Stimulated activated naive CD8-positive, alpha-beta T cell treated with anti-CD3 and anti-CD28 coated beads, Interleukin-15, Interleukin-2, amounts not matched to agents 100 ng/mL and 50 ng/mL, for 24 hours (primary cell): ENCODE data around the gene CFAP20DC.
A peak's percentile ranks its signal among the peaks of the same experiment; 100 is the strongest.
"Not testable (repeated sequence)": the region's sequence is repeated elsewhere in the genome, so short reads cannot be mapped to it uniquely, and the experiment has no call there.

Experiments used
- H3K27ac Mint-ChIP-seq: one replicate; pipeline ENCODE4 v1.8.0; 2021; ENCODE audit warnings: mild to moderate bottlenecking, mixed read lengths
- H3K27me3 Mint-ChIP-seq: one replicate; pipeline ENCODE4 v1.8.0; 2021; ENCODE audit warnings: mixed read lengths
- H3K36me3 Mint-ChIP-seq: one replicate; pipeline ENCODE4 v1.8.0; 2021; ENCODE audit warnings: low read depth, mixed read lengths
- H3K4me1 Mint-ChIP-seq: one replicate; pipeline ENCODE4 v1.8.0; 2021; ENCODE audit warnings: low read depth, mixed read lengths
- H3K4me3 Mint-ChIP-seq: one replicate; pipeline ENCODE4 v1.8.0; 2021; ENCODE audit warnings: mild to moderate bottlenecking, mixed read lengths
- H3K9me3 Mint-ChIP-seq: one replicate; pipeline ENCODE4 v1.8.0; 2021; ENCODE audit warnings: mixed read lengths

The CFAP20DC gene

GRCh38 chr3:58962040-58962651, 87.7 kb downstream of the CFAP20DC start:
- Mint-ChIP-seq H3K9me3 (no peaks in the 10 kb centered on the region), H3K4me1 (no peaks in the 10 kb centered on the region), H3K4me3 (no peak overlapping the region), H3K27ac (no peak overlapping the region), H3K36me3 (no peaks in the 10 kb centered on the region), H3K27me3 (no peaks in the 10 kb centered on the region)

GRCh38 chr3:58955308-58955707, 94.5 kb downstream of the CFAP20DC start:
- no peaks in the 10 kb centered on the region for H3K36me3 Mint-ChIP-seq
- no peaks in the 10 kb centered on the region for H3K9me3 Mint-ChIP-seq
- H3K27me3 Mint-ChIP-seq = no peaks in the 10 kb centered on the region
- H3K4me3 Mint-ChIP-seq = no peak overlapping the region
- H3K27ac Mint-ChIP-seq = no peak overlapping the region
- H3K4me1 Mint-ChIP-seq = no peaks in the 10 kb centered on the region

DNA sequence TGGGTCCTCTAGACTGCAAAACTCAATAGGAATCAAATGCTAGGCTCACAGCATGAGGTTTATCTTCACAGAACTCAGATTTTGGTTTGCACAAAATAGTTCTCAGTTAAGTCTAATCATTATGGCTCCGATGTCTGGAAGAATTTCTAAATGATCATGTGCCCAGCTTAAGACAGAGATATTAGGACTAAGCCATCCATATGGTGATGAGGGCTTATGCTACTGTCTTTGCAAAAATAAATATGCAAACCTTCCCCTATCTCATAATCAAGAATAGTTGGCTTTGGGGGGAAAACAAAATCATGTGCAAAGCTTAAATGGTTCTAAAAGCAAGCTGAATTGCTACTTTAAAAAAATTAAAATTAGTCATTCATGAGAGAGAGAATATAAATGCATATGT, 96.5 kb downstream of the CFAP20DC start:
- Mint-ChIP-seq H3K9me3 (no peaks in the 10 kb centered on the region), H3K36me3 (no peaks in the 10 kb centered on the region), H3K4me1 (peaks cover 2% of the 10 kb centered on the region), H3K4me3 (no peak overlapping the region), H3K27me3 (no peaks in the 10 kb centered on the region), H3K27ac (no peak overlapping the region)

GRCh38 chr3:58952128-58952917, 97.5 kb downstream of the CFAP20DC start:
- Mint-ChIP-seq H3K36me3 (no peaks in the 10 kb centered on the region), H3K27ac (no peak overlapping the region), H3K9me3 (no peaks in the 10 kb centered on the region), H3K27me3 (no peaks in the 10 kb centered on the region), H3K4me3 (no peak overlapping the region), H3K4me1 (peaks cover 5% of the 10 kb centered on the region)

DNA sequence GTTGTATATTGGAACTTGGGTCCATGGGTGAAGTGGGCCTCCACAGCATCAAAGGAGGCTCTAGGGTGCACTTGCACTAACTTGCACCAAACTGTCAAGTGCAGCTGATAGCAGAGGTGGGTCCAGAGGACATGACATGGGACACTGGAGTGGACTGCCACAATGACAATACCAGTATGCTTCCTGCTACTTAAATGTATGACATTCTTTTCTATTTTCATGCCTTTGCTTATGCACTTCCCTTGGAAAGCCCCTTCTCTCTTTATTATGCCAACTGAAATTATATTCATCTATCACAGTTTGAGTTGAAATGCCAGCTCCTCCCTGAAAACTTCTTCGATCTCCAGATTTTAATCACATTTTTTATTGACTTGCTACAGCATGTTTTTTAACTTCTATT, 101.8 kb downstream of the CFAP20DC start:
- no peaks in the 10 kb centered on the region for H3K36me3 Mint-ChIP-seq
- H3K9me3 Mint-ChIP-seq = peaks cover 4% of the 10 kb centered on the region
- H3K27ac Mint-ChIP-seq = no peak overlapping the region
- peaks cover 5% of the 10 kb centered on the region for H3K4me1 Mint-ChIP-seq
- no peak overlapping the region for H3K4me3 Mint-ChIP-seq
- H3K27me3 Mint-ChIP-seq = no peaks in the 10 kb centered on the region

DNA sequence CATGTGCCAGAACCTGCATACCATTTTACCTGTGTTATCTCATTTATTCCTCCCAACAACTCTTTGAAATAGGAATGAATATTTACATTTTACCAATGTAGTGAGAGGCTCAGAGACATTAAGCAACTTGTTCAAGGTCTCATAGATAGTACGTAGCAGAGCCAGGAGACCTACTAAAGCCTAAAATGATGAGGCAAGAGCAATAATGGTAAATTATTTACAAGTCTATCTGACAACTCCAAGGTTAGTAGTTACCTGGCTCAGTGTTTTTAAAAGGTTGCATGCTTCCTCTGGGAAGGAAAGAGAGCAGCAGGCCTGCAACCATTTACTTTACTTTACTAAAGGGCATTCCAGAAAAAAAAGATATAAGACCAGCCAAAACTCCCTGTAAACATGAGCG, 103.0 kb downstream of the CFAP20DC start:
- no peak overlapping the region for H3K4me3 Mint-ChIP-seq
- H3K36me3 Mint-ChIP-seq = no peaks in the 10 kb centered on the region
- H3K27ac Mint-ChIP-seq = no peak overlapping the region
- peaks cover 4% of the 10 kb centered on the region for H3K9me3 Mint-ChIP-seq
- H3K4me1 Mint-ChIP-seq = peaks cover 5% of the 10 kb centered on the region
- no peaks in the 10 kb centered on the region for H3K27me3 Mint-ChIP-seq

DNA sequence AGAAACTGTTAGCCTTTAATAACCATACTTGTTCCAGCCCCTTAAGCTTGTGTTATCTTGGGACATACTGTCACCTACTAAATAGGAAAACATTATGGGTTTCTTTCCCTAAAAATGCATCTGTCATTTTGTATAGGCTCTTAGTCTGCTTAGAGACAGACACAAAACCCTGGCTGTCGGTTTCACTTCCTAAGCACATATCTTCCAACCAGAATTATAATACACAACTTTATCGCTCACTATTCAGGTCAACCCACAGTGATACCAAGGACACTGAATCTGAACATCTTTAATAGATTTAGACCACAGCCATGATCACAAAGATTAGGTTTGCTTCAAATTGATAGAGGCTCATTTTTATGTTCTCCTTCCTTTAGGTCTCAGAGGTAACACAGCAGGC, 111.8 kb downstream of the CFAP20DC start:
- H3K9me3 Mint-ChIP-seq = no peaks in the 10 kb centered on the region
- H3K36me3 Mint-ChIP-seq = no peaks in the 10 kb centered on the region
- no peak overlapping the region for H3K4me3 Mint-ChIP-seq
- no peaks in the 10 kb centered on the region for H3K4me1 Mint-ChIP-seq
- H3K27ac Mint-ChIP-seq = no peak overlapping the region
- no peaks in the 10 kb centered on the region for H3K27me3 Mint-ChIP-seq

DNA sequence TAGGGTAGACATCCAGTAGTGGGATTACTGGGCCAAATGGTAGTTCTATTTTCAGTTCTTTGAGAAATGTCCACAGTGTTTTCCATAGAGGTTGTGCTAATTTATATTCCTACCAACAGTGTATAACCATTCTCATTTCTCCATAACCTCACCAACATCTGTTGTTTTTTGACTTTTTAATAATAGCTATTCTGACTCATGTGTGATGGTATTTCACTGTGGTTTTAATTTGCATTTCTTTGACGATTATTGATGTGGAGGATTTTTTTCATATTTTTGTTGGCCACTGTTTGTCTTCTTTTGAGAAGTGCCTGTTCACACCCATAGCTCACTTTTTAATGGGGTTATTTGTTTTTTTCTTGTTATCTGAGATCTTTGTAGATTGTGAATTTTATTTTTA, 125.2 kb downstream of the CFAP20DC start:
- H3K36me3 Mint-ChIP-seq = no peaks in the 10 kb centered on the region
- no peaks in the 10 kb centered on the region for H3K4me1 Mint-ChIP-seq
- H3K9me3 Mint-ChIP-seq = peaks cover 16% of the 10 kb centered on the region
- no peak overlapping the region for H3K27ac Mint-ChIP-seq
- peaks cover 4% of the 10 kb centered on the region for H3K27me3 Mint-ChIP-seq
- H3K4me3 Mint-ChIP-seq = no peak overlapping the region

- Mint-ChIP-seq H3K4me1 (peaks cover 30% of the 10 kb centered on the region), H3K27ac (no peak overlapping the region), H3K4me3 (no peak overlapping the region), H3K9me3 (peaks cover 9% of the 10 kb centered on the region), H3K27me3 (peaks cover 3% of the 10 kb centered on the region), H3K36me3 (no peaks in the 10 kb centered on the region)
Measured at GRCh38 chr3:58900386-58900785, 149.4 kb downstream of the CFAP20DC start.

DNA sequence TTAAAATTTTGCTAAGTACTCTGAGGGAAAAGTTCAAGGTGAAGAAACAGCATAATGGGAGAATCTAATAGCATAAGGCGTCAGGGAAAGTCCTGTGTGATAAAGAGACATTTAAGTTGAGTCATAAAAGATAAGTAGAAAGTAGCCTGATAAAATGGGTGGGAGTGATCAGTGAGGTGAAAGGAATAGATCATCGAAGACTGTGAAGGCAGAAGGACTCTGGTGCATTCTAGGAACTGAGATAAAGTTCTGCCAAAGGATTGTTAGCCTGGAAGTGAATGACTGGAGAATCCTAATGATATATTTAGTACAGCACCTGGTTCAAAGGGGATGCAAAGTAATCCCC, 149.9 kb downstream of the CFAP20DC start:
- no peaks in the 10 kb centered on the region for H3K36me3 Mint-ChIP-seq
- peaks cover 9% of the 10 kb centered on the region for H3K9me3 Mint-ChIP-seq
- H3K27me3 Mint-ChIP-seq = peaks cover 3% of the 10 kb centered on the region
- H3K4me3 Mint-ChIP-seq = no peak overlapping the region
- peaks cover 30% of the 10 kb centered on the region for H3K4me1 Mint-ChIP-seq
- peak overlapping the region; percentile 37 for H3K27ac Mint-ChIP-seq

GRCh38 chr3:58899159-58899952, 150.5 kb downstream of the CFAP20DC start:
- Mint-ChIP-seq H3K36me3 (no peaks in the 10 kb centered on the region), H3K27ac (peak overlapping the region; percentile 37), H3K27me3 (peaks cover 3% of the 10 kb centered on the region), H3K9me3 (peaks cover 9% of the 10 kb centered on the region), H3K4me1 (peaks cover 30% of the 10 kb centered on the region), H3K4me3 (no peak overlapping the region)

GRCh38 chr3:58898513-58898912, 151.3 kb downstream of the CFAP20DC start:
- Mint-ChIP-seq H3K4me3 (no peak overlapping the region), H3K9me3 (peaks cover 9% of the 10 kb centered on the region), H3K4me1 (peaks cover 30% of the 10 kb centered on the region), H3K36me3 (no peaks in the 10 kb centered on the region), H3K27ac (no peak overlapping the region), H3K27me3 (peaks cover 3% of the 10 kb centered on the region)

DNA sequence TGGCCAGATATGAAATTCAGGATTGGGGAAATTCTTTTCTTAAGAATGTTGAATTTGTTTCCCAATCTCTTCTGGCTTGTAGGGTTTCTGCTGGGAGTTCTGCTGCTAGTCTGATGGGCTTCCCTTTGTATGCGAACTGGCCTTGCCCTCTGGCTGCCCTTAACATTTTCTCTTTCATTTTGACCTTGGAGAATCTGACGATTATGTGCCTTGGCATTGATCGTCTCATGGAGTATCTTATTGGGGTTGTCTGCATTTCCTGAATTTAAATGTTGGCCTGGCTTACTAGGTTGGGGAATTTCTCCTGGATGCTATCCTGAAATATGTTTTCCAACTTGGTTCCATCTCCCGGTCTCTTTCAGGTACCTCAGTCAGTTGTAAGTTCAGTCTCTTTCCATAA, 152.2 kb downstream of the CFAP20DC start:
- Mint-ChIP-seq H3K4me3 (no peak overlapping the region), H3K27ac (no peak overlapping the region), H3K9me3 (peaks cover 7% of the 10 kb centered on the region), H3K27me3 (no peaks in the 10 kb centered on the region), H3K36me3 (no peaks in the 10 kb centered on the region), H3K4me1 (peaks cover 30% of the 10 kb centered on the region)

GRCh38 chr3:58895678-58896077, 154.1 kb downstream of the CFAP20DC start:
- H3K27me3 Mint-ChIP-seq, H3K27ac Mint-ChIP-seq, H3K36me3 Mint-ChIP-seq, H3K4me3 Mint-ChIP-seq: not testable (repeated sequence)
- Mint-ChIP-seq H3K4me1 (peaks cover 30% of the 10 kb centered on the region), H3K9me3 (peaks cover 16% of the 10 kb centered on the region)

DNA sequence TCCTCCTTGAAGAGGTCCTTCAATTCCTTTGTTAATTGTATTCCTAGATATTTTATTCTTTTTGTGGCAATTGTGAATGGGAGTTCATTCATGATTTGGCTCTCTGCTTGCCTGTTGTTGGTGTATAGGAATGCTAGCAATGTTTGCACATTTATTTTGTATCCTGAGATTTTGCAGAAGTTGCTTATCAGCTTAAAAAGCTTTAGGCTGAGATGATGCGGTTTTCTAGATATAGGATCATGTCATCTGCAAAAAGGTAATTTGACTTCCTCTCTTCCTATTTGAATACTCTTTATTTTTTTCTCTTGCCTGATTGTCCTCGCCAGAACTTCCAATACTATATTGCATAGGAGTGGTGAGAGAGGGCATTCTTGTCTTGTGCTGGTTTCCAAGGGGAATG, 157.3 kb downstream of the CFAP20DC start:
- not testable (repeated sequence) for H3K4me3 Mint-ChIP-seq, H3K27me3 Mint-ChIP-seq, H3K4me1 Mint-ChIP-seq, H3K36me3 Mint-ChIP-seq, H3K27ac Mint-ChIP-seq
- peaks cover 16% of the 10 kb centered on the region for H3K9me3 Mint-ChIP-seq
